IMR-90 (cell line): Measurements from ENCODE around the gene FBXW11. TPM values are rescaled to one million over a fixed set of nuclear protein-coding genes. Genes with fewer than 3 reads are reported as not detected.
A peak's percentile ranks its signal among the peaks of the same experiment; 100 is the strongest.

Source experiments
- ATAC-seq: fragments of 200-7000 bp; cut with Tn5 transposase; 2 replicates; pipeline ENCODE4 v1.9.1; 2020; ENCODE audit warnings: low read depth, mild to moderate bottlenecking, moderate library complexity
- BruUV-seq: library from RNA; stranded (reverse); fragments of 400-500 nt; replicated peaks from 2 replicates; lab custom pipeline; 2021; lab: Mats Ljungman, UMichigan
- CTCF ChIA-PET: fragments of 300-600 bp; formaldehyde crosslinking; extraction: SDS; loops from one replicate; lab custom pipeline; 2021; ENCODE audit warnings: antibody characterized with exemption; lab: Yijun Ruan, JAX
- POLR2A ChIA-PET: fragments of 300-600 bp; sonication (Branson Sonifier 250); formaldehyde crosslinking; loops from one replicate; lab custom pipeline; 2022; ENCODE audit warnings: antibody characterized with exemption; ENCODE audit not compliant: unreplicated experiment; lab: Charles Lee
- DNase-seq: peaks from one replicate; pipeline ENCODE4 v3.0.0; 2013
- H2AFZ ChIP-seq: replicated peaks from 2 replicates; pipeline ENCODE3; 2013; ENCODE audit warnings: low read length, mild to moderate bottlenecking; ENCODE audit not compliant: poor library complexity
- H2AK5ac ChIP-seq: 2 replicates; pipeline ENCODE4 v1.6.1; 2013; ENCODE audit warnings: low read depth, low read length, inconsistent platforms
- H2AK9ac ChIP-seq: replicated peaks from 2 replicates; pipeline ENCODE3; 2013; ENCODE audit warnings: mild to moderate bottlenecking, low read depth, low read length, moderate library complexity; ENCODE audit not compliant: poor library complexity
- H2BK120ac ChIP-seq: 2 replicates; pipeline ENCODE4 v1.6.1; 2013; ENCODE audit warnings: low read depth, low read length, inconsistent platforms
- H2BK15ac ChIP-seq: 3 replicates; pipeline ENCODE4 v1.6.1; 2013; ENCODE audit warnings: low read depth, low read length, inconsistent platforms
- H2BK20ac ChIP-seq: 2 replicates; pipeline ENCODE4 v1.6.1; 2013; ENCODE audit warnings: low read depth, mild to moderate bottlenecking, inconsistent platforms, low read length, moderate library complexity
- H2BK5ac ChIP-seq: 2 replicates; pipeline ENCODE4 v1.6.1; 2013; ENCODE audit warnings: mild to moderate bottlenecking, low read depth, low read length, inconsistent platforms; ENCODE audit not compliant: poor library complexity, severe bottlenecking
- H3K14ac ChIP-seq: replicated peaks from 2 replicates; pipeline ENCODE4 v1.6.1; 2013; ENCODE audit warnings: low read depth, low read length, inconsistent platforms
- H3K18ac ChIP-seq: 2 replicates; pipeline ENCODE4 v1.6.1; 2013; ENCODE audit warnings: low read depth, low read length, control low read depth
- H3K23ac ChIP-seq: 2 replicates; pipeline ENCODE4 v1.6.1; 2013; ENCODE audit warnings: low read depth, low read length, inconsistent platforms
- H3K27ac ChIP-seq: 2 replicates; pipeline ENCODE4 v1.5.1; 2013; ENCODE audit warnings: mild to moderate bottlenecking, control low read depth, low read length; ENCODE audit not compliant: insufficient read depth
- H3K27me3 ChIP-seq: 2 replicates; pipeline ENCODE4 v1.6.1; 2013; ENCODE audit warnings: low read length; ENCODE audit not compliant: control insufficient read depth, insufficient read depth
- H3K36me3 ChIP-seq: 2 replicates; pipeline ENCODE4 v1.6.1; 2013; ENCODE audit warnings: low read length, mixed read lengths; ENCODE audit not compliant: control insufficient read depth, insufficient read depth
- H3K4ac ChIP-seq: 2 replicates; pipeline ENCODE4 v1.6.1; 2013; ENCODE audit warnings: low read depth, low read length, inconsistent platforms
- H3K4me1 ChIP-seq: 2 replicates; pipeline ENCODE4 v1.6.1; 2013; ENCODE audit warnings: low read length, mixed read lengths; ENCODE audit not compliant: control insufficient read depth, insufficient read depth
- H3K4me2 ChIP-seq: 2 replicates; pipeline ENCODE4 v1.6.1; 2013; ENCODE audit warnings: low read depth, mild to moderate bottlenecking, control low read depth, low read length, moderate library complexity
- H3K4me3 ChIP-seq: 2 replicates; pipeline ENCODE4 v1.5.1; 2013; ENCODE audit warnings: low read depth, mild to moderate bottlenecking, control low read depth, low read length, moderate library complexity; ENCODE audit not compliant: insufficient read depth
- H3K56ac ChIP-seq: 2 replicates; pipeline ENCODE4 v1.6.1; 2013; ENCODE audit warnings: low read length, inconsistent platforms; ENCODE audit not compliant: insufficient read depth; ENCODE audit errors: extremely low read depth
- H3K79me1 ChIP-seq, 2 experiments: 2 replicates each; pipeline ENCODE4 v1.6.1; 2013; ENCODE audit warnings: low read length in 2 of 2, inconsistent platforms in 1 of 2, low read depth in 1 of 2
- H3K9ac ChIP-seq: 2 replicates; pipeline ENCODE4 v1.6.1; 2013; ENCODE audit warnings: low read depth, low read length, control low read depth
- H3K9me1 ChIP-seq: 2 replicates; pipeline ENCODE4 v1.6.1; 2013; ENCODE audit warnings: low read length, inconsistent platforms; ENCODE audit not compliant: insufficient read depth
- H3K9me3 ChIP-seq: 2 replicates; pipeline ENCODE4 v1.6.1; 2013; ENCODE audit warnings: low read length; ENCODE audit not compliant: control insufficient read depth, insufficient read depth
- H4K20me1 ChIP-seq: 2 replicates; pipeline ENCODE4 v1.6.1; 2013; ENCODE audit warnings: low read length, inconsistent platforms; ENCODE audit not compliant: insufficient read depth
- H4K5ac ChIP-seq: 2 replicates; pipeline ENCODE4 v1.6.1; 2013; ENCODE audit warnings: mild to moderate bottlenecking, low read depth, low read length, control low read depth
- H4K8ac ChIP-seq, 2 experiments: 2 replicates each; pipeline ENCODE4 v1.6.1; 2013; ENCODE audit warnings: low read depth in 2 of 2, low read length in 2 of 2, control low read depth in 1 of 2, inconsistent platforms in 1 of 2
- H4K91ac ChIP-seq: 2 replicates; pipeline ENCODE4 v1.6.1; 2013; ENCODE audit warnings: low read depth, low read length, inconsistent platforms; ENCODE audit not compliant: insufficient read depth
- BHLHE40 ChIP-seq: fragments of 150-350 bp; IDR thresholded peaks from 2 replicates; pipeline ENCODE4 v1.6.1; 2016; ENCODE audit warnings: mild to moderate bottlenecking, low read depth, low read length
- CHD1 ChIP-seq: IDR thresholded peaks from 2 replicates; pipeline ENCODE4 v1.6.1; 2012; ENCODE audit warnings: low read depth, low read length, improper control_type of control experiment
- CTCF ChIP-seq: conservative IDR thresholded peaks from 2 replicates; pipeline ENCODE4 v1.5.1; 2012; ENCODE audit warnings: mild to moderate bottlenecking, low read depth, low read length, improper control_type of control experiment
- MAFK ChIP-seq: IDR thresholded peaks from 2 replicates; pipeline ENCODE4 v1.6.1; 2012; ENCODE audit warnings: low read depth, low read length, improper control_type of control experiment
- RFX5 ChIP-seq: IDR thresholded peaks from 2 replicates; pipeline ENCODE4 v1.8.0; 2012; ENCODE audit warnings: low read depth, mild to moderate bottlenecking, low read length, moderate library complexity
- WGBS, 2 experiments: methylation state at CpG; one replicate each; pipeline versions ENCODE4 v1.1.5 to v1.1.7; 2013; ENCODE audit warnings: missing lambda C conversion rate in 2 of 2; ENCODE audit not compliant: insufficient read length in 1 of 2; ENCODE audit errors: extremely low coverage in 2 of 2; 5-methylcytosine and 5-hydroxymethylcytosine counted together
- dilution Hi-C: fragments of 300-500 bp; cut with HindIII; formaldehyde crosslinking; loops from one replicate; pipeline ENCODE4 v1.14.3; 2018; ENCODE audit warnings: low sequenced_read_pairs; ENCODE audit not compliant: unreplicated experiment
- in situ Hi-C: fragments of 300-500 bp; cut with MboI; formaldehyde crosslinking; loops from 3 replicates; pipeline ENCODE4 v1.14.3; 2019; ENCODE audit warnings: low sequenced_read_pairs, inconsistent platforms, mixed read lengths
- intact Hi-C: fragments of 100-400 bp; cut with micrococcal nuclease; formaldehyde crosslinking; loops from 2 replicates; pipeline ENCODE4 v1.10.0; 2022
- polyA plus RNA-seq, 3 experiments: library from polyadenylated mRNA; depleted of rRNA; stranded (reverse); fragments of >200 nt; gene quantifications; 2 replicates each; pipeline ENCODE4 v1.2.3, GENCODE V29; 2012; ENCODE audit warnings: low replicate concordance in 1 of 3
- total RNA-seq: library from RNA; depleted of rRNA; stranded (reverse); fragments of >200 nt; gene quantifications from 2 replicates; pipeline ENCODE4 v1.2.3, GENCODE V29; 2012

Gene FBXW11
- total and polyA plus RNA-seq, 2 of the 4 experiments (the other 2 are of a cell fraction), result 34.3 to 97.1 TPM

GRCh38 chr5:171963416-171963815 is 43.0 kb downstream of the FBXW11 start:
- ATAC-seq, result no peak
- Histone ChIP-seq H4K20me1 (peaks cover 49% of the 10 kb centered on the region), H3K9me3 (no peaks in the 10 kb centered on the region)

More at GRCh38 chr5:171963416-171963815, 43.0 kb downstream of the FBXW11 start:
- no peak for DNase-seq
- Histone ChIP-seq H3K23ac (no peak overlapping the region), H3K27ac (no peak overlapping the region), H3K36me3 (no peaks in the 10 kb centered on the region; the same call in 1 of the 2 replicates), H2BK120ac (no peak overlapping the region), H3K56ac (no peak overlapping the region), H4K8ac (no peak overlapping the region), H2AK9ac (no peak overlapping the region), H3K4me3 (no peak overlapping the region), H3K27me3 (no peaks in the 10 kb centered on the region), H3K4me2 (no peak overlapping the region), H3K9ac (no peak overlapping the region), H4K91ac (no peak overlapping the region), H2BK20ac (no peak overlapping the region), H3K14ac (no peak overlapping the region), H3K79me1 (peaks cover 25 to 61% of the 10 kb centered on the region in 2 experiments), H2BK5ac (no peak overlapping the region), H3K4me1 (peaks cover 4% of the 10 kb centered on the region; the same call in 1 of the 2 replicates), H3K18ac (no peak overlapping the region), H4K5ac (no peak overlapping the region), H3K4ac (no peak overlapping the region), H2BK15ac (no peak overlapping the region), H2AFZ (no peak overlapping the region), H3K9me1 (peaks cover 6% of the 10 kb centered on the region), H2AK5ac (no peak overlapping the region)
- in situ Hi-C loops, result no loop called here
- BruUV-seq, result no TSS peak
- CTCF ChIA-PET, result no interaction called here
- POLR2A ChIA-PET, result no interaction called here
- WGBS, 2 experiments, result no CpG with 5 or more reads among the region's 2 CpGs
- dilution Hi-C loops, result no loop called here
- TF ChIP-seq CTCF (no peak), RFX5 (no peak), BHLHE40 (no peak), MAFK (peak; percentile 68; the same call in 1 of the 2 replicates), CHD1 (no peak)
- intact Hi-C loops, result no loop called here
